ENCODE data around the gene VPS45. TPM values are rescaled to one million over a fixed set of nuclear protein-coding genes. Genes with fewer than 3 reads are reported as not detected.
A peak's percentile ranks its signal among the peaks of the same experiment; 100 is the strongest.

Gene VPS45
- total RNA-seq, 1 experiment from 2014 or later = 47.8 TPM

- CTCF ChIA-PET = no interaction called here
- intact Hi-C loops (cut with micrococcal nuclease) = no loop called here
Observed at GRCh38 chr1:150066328-150066727, 1.2 kb upstream of the VPS45 start.

GRCh38 chr1:150066838-150067183 lies 765 bp upstream of the VPS45 start:
- CTCF ChIA-PET = no interaction called here
- POLR2A ChIA-PET (ENCODE audit: unreplicated experiment) = interaction anchor here (0.7 kb wide), 2 partner anchors 138 to 180 kb away, joined by 3 to 4 read pairs; a partner anchor contains a TSS
- Histone ChIP-seq H3K9me2 (replicated peaks; ENCODE audit: low read length) (no peaks in the 10 kb centered on the region), H3K27ac (ENCODE audit: low read length) (peak overlapping the region; percentile 83), H3K9ac (ENCODE audit: low read length) (peak overlapping the region; percentile 87), H3K36me3 (ENCODE audit: low read depth, low read length) (no peaks in the 10 kb centered on the region), H3K4me2 (ENCODE audit: low read length) (peak overlapping the region; percentile 90), H4K20me1 (ENCODE audit: low read length) (no peaks in the 10 kb centered on the region), H3K9me3 (ENCODE audit: low read length) (no peaks in the 10 kb centered on the region), H3K79me2 (ENCODE audit: low read length) (peaks cover 40% of the 10 kb centered on the region), H3F3A (ENCODE audit: low read length, unreplicated experiment) (peaks cover 4% of the 10 kb centered on the region), H3K4me3 (ENCODE audit: low read length) (peak overlapping the region; percentile 87), H3K27me3 (ENCODE audit: low read length) (no peaks in the 10 kb centered on the region), H3K4me1 (ENCODE audit: insufficient read depth, low read length) (peaks cover 27% of the 10 kb centered on the region), H2AFZ (ENCODE audit: low read length) (peak overlapping the region; percentile 86)
- TF ChIP-seq EZH2 (IDR thresholded peaks at IDR 0.05; ENCODE audit: low read length, unreplicated experiment) = no peak
- TF ChIP-seq EZH2phosphoT487 (IDR thresholded peaks at IDR 0.05; ENCODE audit: borderline replicate concordance, low read length) = no peak
- no peak for TF ChIP-seq CTCF (conservative IDR thresholded peaks at IDR 0.05; ENCODE audit: low read depth, low read length)
- ATAC-seq (peak; percentile 52), DNase-seq (no peak)
- BruUV-seq (replicated peaks) = no TSS peak
- intact Hi-C loops (cut with micrococcal nuclease) = loop anchor here (1.0 kb wide), 2 partner anchors 105 to 179 kb away; no protein-coding TSS in a partner anchor

More at GRCh38 chr1:150066328-150066727, 1.2 kb upstream of the VPS45 start:
- H3F3A ChIP-seq (ENCODE audit: low read length, unreplicated experiment) = peaks cover 4% of the 10 kb centered on the region
- peaks cover 40% of the 10 kb centered on the region for H3K79me2 ChIP-seq (ENCODE audit: low read length)
- peak overlapping the region; percentile 87 for H3K9ac ChIP-seq (ENCODE audit: low read length)
- H4K20me1 ChIP-seq (ENCODE audit: low read length) = no peaks in the 10 kb centered on the region
- peak overlapping the region; percentile 86 for H2AFZ ChIP-seq (ENCODE audit: low read length)
- ATAC-seq = no peak
- POLR2A ChIA-PET (ENCODE audit: unreplicated experiment) = interaction anchor here (0.7 kb wide), 1 partner anchor 138 kb away, joined by 4 read pairs; no protein-coding TSS in a partner anchor
- H3K36me3 ChIP-seq (ENCODE audit: low read depth, low read length) = no peaks in the 10 kb centered on the region
- peak overlapping the region; percentile 87 for H3K4me3 ChIP-seq (ENCODE audit: low read length)
- H3K27ac ChIP-seq (ENCODE audit: low read length) = peak overlapping the region; percentile 83
- peak overlapping the region; percentile 90 for H3K4me2 ChIP-seq (ENCODE audit: low read length)
- TF ChIP-seq EZH2 (IDR thresholded peaks at IDR 0.05; ENCODE audit: low read length, unreplicated experiment) (no peak), EZH2phosphoT487 (IDR thresholded peaks at IDR 0.05; ENCODE audit: borderline replicate concordance, low read length) (no peak), CTCF (conservative IDR thresholded peaks at IDR 0.05; ENCODE audit: low read depth, low read length) (no peak)
- no peaks in the 10 kb centered on the region for H3K27me3 ChIP-seq (ENCODE audit: low read length)
- no TSS peak for BruUV-seq (replicated peaks)
- peaks cover 30% of the 10 kb centered on the region for H3K4me1 ChIP-seq (ENCODE audit: insufficient read depth, low read length)
- no peaks in the 10 kb centered on the region for H3K9me3 ChIP-seq (ENCODE audit: low read length)
- no peak for DNase-seq
- no peaks in the 10 kb centered on the region for H3K9me2 ChIP-seq (replicated peaks; ENCODE audit: low read length)

- Histone ChIP-seq H4K20me1 (ENCODE audit: low read length) (no peaks in the 10 kb centered on the region), H3K79me2 (ENCODE audit: low read length) (peaks cover 40% of the 10 kb centered on the region), H3K9me3 (ENCODE audit: low read length) (no peaks in the 10 kb centered on the region), H2AFZ (ENCODE audit: low read length) (peak overlapping the region; percentile 86), H3K4me3 (ENCODE audit: low read length) (peak overlapping the region; percentile 87), H3K36me3 (ENCODE audit: low read depth, low read length) (0 out of 2 replicates have a peak, but pooled peaks cover 3% of the 10 kb centered on the region), H3K4me1 (ENCODE audit: insufficient read depth, low read length) (peaks cover 21% of the 10 kb centered on the region), H3K9me2 (replicated peaks; ENCODE audit: low read length) (no peaks in the 10 kb centered on the region), H3K27ac (ENCODE audit: low read length) (peak overlapping the region; percentile 83), H3K4me2 (ENCODE audit: low read length) (peak overlapping the region; percentile 90), H3K27me3 (ENCODE audit: low read length) (no peaks in the 10 kb centered on the region), H3K9ac (ENCODE audit: low read length) (peak overlapping the region; percentile 87), H3F3A (ENCODE audit: low read length, unreplicated experiment) (peaks cover 4% of the 10 kb centered on the region)
- intact Hi-C loops (cut with micrococcal nuclease) = no loop called here
- POLR2A ChIA-PET (ENCODE audit: unreplicated experiment) = no interaction called here
- TSS peak; percentile 89 for BruUV-seq (replicated peaks)
- no peak for TF ChIP-seq EZH2 (IDR thresholded peaks at IDR 0.05; ENCODE audit: low read length, unreplicated experiment)
- no peak for TF ChIP-seq EZH2phosphoT487 (IDR thresholded peaks at IDR 0.05; ENCODE audit: borderline replicate concordance, low read length)
- no peak for TF ChIP-seq CTCF (conservative IDR thresholded peaks at IDR 0.05; ENCODE audit: low read depth, low read length)
- DNase-seq (no peak), ATAC-seq (no peak)
- CTCF ChIA-PET = interaction anchor here (0.6 kb wide), 1 partner anchor 119 kb away, joined by 5 read pairs; no protein-coding TSS in a partner anchor
Observed at GRCh38 chr1:150068109-150068435, 496 bp downstream of the VPS45 start.

Measured in PC-3 (cell line).